Skeletal muscle satellite cell (primary cell): ENCODE data around the gene TAL2. TPM values are rescaled to one million over a fixed set of nuclear protein-coding genes. Genes with fewer than 3 reads are reported as not detected.

Source experiments
- H3K27me3 ChIP-seq: 2 replicates; pipeline ENCODE4 v1.7.0; 2013; ENCODE audit warnings: low read length; ENCODE audit not compliant: control insufficient read depth, insufficient read depth
- H3K36me3 ChIP-seq: 2 replicates; pipeline ENCODE4 v1.7.0; 2013; ENCODE audit warnings: mild to moderate bottlenecking, control low read depth, low read length; ENCODE audit not compliant: insufficient read depth
- H3K4me1 ChIP-seq: 2 replicates; pipeline ENCODE4 v1.7.0; 2013; ENCODE audit warnings: low read length; ENCODE audit not compliant: control insufficient read depth, insufficient read depth
- H3K4me2 ChIP-seq: 2 replicates; pipeline ENCODE4 v1.7.0; 2013; ENCODE audit warnings: mild to moderate bottlenecking, low read length
- H3K4me3 ChIP-seq: 2 replicates; pipeline ENCODE4 v1.7.0; 2013; ENCODE audit warnings: low read length
- H3K9ac ChIP-seq: 2 replicates; pipeline ENCODE4 v1.7.0; 2013; ENCODE audit warnings: mild to moderate bottlenecking, low read depth, low read length, moderate library complexity
- H3K9me3 ChIP-seq: replicated peaks from 2 replicates; pipeline ENCODE4 v1.7.0; 2013; ENCODE audit warnings: mild to moderate bottlenecking, control low read depth, low read length
- total RNA-seq: library from RNA; depleted of rRNA; stranded (reverse); fragments of >200 nt; gene quantifications from 2 replicates; pipeline ENCODE4 v1.2.3, GENCODE V29; 2012; rRNA removed

The TAL2 gene
- not detected in 2 replicates for total RNA-seq

DNA sequence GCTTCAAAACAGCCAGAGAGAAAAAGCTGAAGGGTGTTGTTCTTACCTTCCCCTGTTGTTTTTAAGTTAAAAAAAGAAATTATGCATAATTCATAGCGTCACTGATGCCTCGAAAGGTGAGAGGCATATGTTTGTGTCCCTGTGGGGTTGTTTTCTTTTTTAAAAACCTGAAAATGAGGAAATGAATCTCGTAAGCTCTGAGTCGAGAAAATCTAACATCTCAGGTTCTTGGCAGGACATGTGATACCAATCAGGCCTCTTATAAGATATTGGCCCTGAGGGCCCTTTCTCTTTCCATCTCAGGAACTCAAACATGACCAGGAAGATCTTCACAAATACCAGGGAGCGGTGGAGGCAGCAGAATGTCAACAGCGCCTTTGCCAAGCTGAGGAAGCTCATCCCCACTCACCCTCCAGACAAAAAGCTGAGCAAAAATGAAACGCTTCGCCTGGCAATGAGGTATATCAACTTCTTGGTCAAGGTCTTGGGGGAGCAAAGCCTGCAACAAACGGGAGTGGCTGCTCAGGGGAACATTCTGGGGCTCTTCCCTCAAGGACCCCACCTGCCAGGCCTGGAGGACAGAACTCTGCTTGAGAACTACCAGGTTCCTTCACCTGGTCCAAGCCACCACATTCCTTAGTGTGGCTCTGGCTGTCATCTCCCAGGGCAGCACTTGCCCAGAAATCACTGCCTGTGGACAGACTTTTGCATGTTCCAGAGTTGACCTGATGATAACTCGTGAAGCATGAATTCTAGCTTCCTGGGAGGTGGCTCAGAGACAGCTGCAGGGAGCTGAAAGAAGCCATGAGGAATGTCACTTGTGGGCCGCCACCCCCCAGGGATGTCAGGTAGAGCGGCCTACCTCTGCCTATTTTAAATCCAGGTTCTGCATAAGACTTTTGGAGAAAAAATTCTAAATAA lies at the start of gene TAL2:
Gene TAL2 (plus strand): TSS at position 274 of the 921 bp plus-strand sequence. CDS start 40 bp downstream, at position 314.
- peaks cover 10% of the 10 kb centered on the region for H3K27me3 ChIP-seq
- H3K4me1 ChIP-seq = no peaks in the 10 kb centered on the region
- H3K36me3 ChIP-seq = no peaks in the 10 kb centered on the region
- no peak within 1 kb of the TSS for H3K4me3 ChIP-seq
- no peaks in the 10 kb centered on the region for H3K9me3 ChIP-seq
- H3K9ac ChIP-seq = no peak within 1 kb of the TSS
- no peak within 1 kb of the TSS for H3K4me2 ChIP-seq

DNA sequence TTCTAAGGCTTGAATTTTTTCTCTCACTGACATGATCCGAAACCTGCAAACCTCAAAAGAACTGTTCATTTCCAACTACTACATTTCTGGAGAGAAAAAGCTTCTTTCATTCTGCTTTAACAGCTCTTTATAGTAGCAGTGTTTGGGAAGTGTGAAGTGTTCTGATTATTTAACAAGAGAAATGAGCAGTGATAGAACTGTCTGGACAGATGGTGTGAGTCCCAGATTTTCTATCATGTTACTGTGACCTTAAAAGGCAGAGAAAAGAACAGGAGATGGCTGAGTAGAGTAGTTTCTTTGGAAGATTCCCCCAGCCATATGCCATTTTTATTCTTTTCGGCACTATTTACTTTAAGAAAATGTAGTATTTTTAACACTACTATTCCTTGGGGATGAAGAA lies 41.3 kb upstream of the TAL2 start:
- Histone ChIP-seq H3K4me3 (no peak overlapping the region), H3K27me3 (no peaks in the 10 kb centered on the region), H3K4me1 (no peaks in the 10 kb centered on the region), H3K36me3 (peaks cover 5% of the 10 kb centered on the region), H3K4me2 (no peak overlapping the region), H3K9me3 (no peaks in the 10 kb centered on the region), H3K9ac (no peak overlapping the region)

GRCh38 chr9:105625088-105625487 lies 37.2 kb upstream of the TAL2 start:
- no peak overlapping the region for H3K4me2 ChIP-seq
- no peaks in the 10 kb centered on the region for H3K9me3 ChIP-seq
- H3K4me3 ChIP-seq = no peak overlapping the region
- H3K36me3 ChIP-seq = peaks cover 5% of the 10 kb centered on the region
- no peaks in the 10 kb centered on the region for H3K4me1 ChIP-seq
- no peaks in the 10 kb centered on the region for H3K27me3 ChIP-seq
- no peak overlapping the region for H3K9ac ChIP-seq

DNA sequence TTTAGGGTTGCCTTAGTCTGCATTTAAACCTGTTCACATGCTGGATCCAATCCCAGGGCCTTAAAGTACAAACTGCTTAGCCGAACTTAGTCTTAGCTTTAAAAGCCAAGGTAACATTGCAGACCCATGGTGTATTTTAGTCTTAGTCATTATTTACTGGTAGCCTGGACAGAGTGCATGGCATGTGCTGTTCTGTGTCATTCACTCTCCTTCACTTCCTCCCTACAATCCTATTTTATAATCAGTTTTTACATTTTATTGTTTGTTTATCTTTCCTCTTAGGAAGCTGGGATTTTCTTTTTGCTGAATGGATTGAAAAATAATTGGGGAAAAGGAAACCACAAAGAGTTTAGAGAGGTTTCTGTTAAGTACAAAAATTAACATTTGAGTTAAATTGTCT lies 29.4 kb upstream of the TAL2 start:
- Histone ChIP-seq H3K27me3 (no peaks in the 10 kb centered on the region), H3K4me3 (no peak overlapping the region), H3K36me3 (peaks cover 12% of the 10 kb centered on the region), H3K9me3 (no peaks in the 10 kb centered on the region), H3K9ac (no peak overlapping the region), H3K4me1 (no peaks in the 10 kb centered on the region), H3K4me2 (no peak overlapping the region)

DNA sequence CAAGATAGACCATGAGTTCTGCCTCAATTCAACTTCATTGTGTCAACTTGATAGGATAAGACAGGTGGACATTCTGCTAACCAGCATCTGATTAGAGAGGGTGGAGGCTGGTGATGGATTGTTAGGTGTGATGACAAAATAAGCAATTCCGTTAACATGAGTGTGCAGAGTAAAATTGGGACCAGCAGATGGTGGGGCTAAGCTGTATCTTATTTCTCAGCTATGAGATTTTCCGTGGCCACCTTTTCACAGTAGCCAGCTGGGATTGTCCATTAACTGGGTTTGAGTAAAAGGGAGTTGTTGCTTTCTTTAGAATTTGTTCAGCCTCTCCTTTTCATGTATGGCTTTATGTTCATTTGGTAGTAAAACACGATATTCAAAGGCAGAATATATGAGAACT lies 28.8 kb upstream of the TAL2 start:
- Histone ChIP-seq H3K4me3 (no peak overlapping the region), H3K4me1 (no peaks in the 10 kb centered on the region), H3K27me3 (no peaks in the 10 kb centered on the region), H3K36me3 (peaks cover 12% of the 10 kb centered on the region), H3K4me2 (no peak overlapping the region), H3K9me3 (no peaks in the 10 kb centered on the region), H3K9ac (no peak overlapping the region)

GRCh38 chr9:105636331-105636730 lies 25.9 kb upstream of the TAL2 start:
- Histone ChIP-seq H3K4me3 (no peak overlapping the region), H3K4me2 (no peak overlapping the region)

GRCh38 chr9:105637787-105638395 lies 24.4 kb upstream of the TAL2 start:
- no peak overlapping the region for H3K4me2 ChIP-seq
- H3K27me3 ChIP-seq = no peaks in the 10 kb centered on the region
- no peak overlapping the region for H3K9ac ChIP-seq
- no peaks in the 10 kb centered on the region for H3K4me1 ChIP-seq
- H3K36me3 ChIP-seq = peaks cover 12% of the 10 kb centered on the region
- no peak overlapping the region for H3K4me3 ChIP-seq
- H3K9me3 ChIP-seq = no peaks in the 10 kb centered on the region

More at GRCh38 chr9:105636331-105636730, 25.9 kb upstream of the TAL2 start:
- Histone ChIP-seq H3K4me1 (no peaks in the 10 kb centered on the region), H3K9me3 (no peaks in the 10 kb centered on the region), H3K9ac (no peak overlapping the region), H3K27me3 (no peaks in the 10 kb centered on the region), H3K36me3 (peaks cover 12% of the 10 kb centered on the region)

GRCh38 chr9:105639936-105640335 lies 22.3 kb upstream of the TAL2 start:
- H3K4me2 ChIP-seq = no peak overlapping the region
- no peaks in the 10 kb centered on the region for H3K9me3 ChIP-seq
- peaks cover 6% of the 10 kb centered on the region for H3K36me3 ChIP-seq
- no peaks in the 10 kb centered on the region for H3K27me3 ChIP-seq
- H3K9ac ChIP-seq = no peak overlapping the region
- no peak overlapping the region for H3K4me3 ChIP-seq
- H3K4me1 ChIP-seq = no peaks in the 10 kb centered on the region

- H3K9ac ChIP-seq = no peak overlapping the region
- H3K4me2 ChIP-seq = no peak overlapping the region
- H3K4me1 ChIP-seq = no peaks in the 10 kb centered on the region
- no peaks in the 10 kb centered on the region for H3K36me3 ChIP-seq
- no peaks in the 10 kb centered on the region for H3K9me3 ChIP-seq
- H3K27me3 ChIP-seq = no peaks in the 10 kb centered on the region
- H3K4me3 ChIP-seq = no peak overlapping the region
Measured at GRCh38 chr9:105643795-105644194, 18.5 kb upstream of the TAL2 start.

- H3K4me2 ChIP-seq = no peak overlapping the region
- no peaks in the 10 kb centered on the region for H3K27me3 ChIP-seq
- H3K36me3 ChIP-seq = no peaks in the 10 kb centered on the region
- no peak overlapping the region for H3K4me3 ChIP-seq
- H3K9ac ChIP-seq = no peak overlapping the region
- no peaks in the 10 kb centered on the region for H3K9me3 ChIP-seq
- H3K4me1 ChIP-seq = no peaks in the 10 kb centered on the region
Measured at GRCh38 chr9:105646879-105647594, 15.2 kb upstream of the TAL2 start.

DNA sequence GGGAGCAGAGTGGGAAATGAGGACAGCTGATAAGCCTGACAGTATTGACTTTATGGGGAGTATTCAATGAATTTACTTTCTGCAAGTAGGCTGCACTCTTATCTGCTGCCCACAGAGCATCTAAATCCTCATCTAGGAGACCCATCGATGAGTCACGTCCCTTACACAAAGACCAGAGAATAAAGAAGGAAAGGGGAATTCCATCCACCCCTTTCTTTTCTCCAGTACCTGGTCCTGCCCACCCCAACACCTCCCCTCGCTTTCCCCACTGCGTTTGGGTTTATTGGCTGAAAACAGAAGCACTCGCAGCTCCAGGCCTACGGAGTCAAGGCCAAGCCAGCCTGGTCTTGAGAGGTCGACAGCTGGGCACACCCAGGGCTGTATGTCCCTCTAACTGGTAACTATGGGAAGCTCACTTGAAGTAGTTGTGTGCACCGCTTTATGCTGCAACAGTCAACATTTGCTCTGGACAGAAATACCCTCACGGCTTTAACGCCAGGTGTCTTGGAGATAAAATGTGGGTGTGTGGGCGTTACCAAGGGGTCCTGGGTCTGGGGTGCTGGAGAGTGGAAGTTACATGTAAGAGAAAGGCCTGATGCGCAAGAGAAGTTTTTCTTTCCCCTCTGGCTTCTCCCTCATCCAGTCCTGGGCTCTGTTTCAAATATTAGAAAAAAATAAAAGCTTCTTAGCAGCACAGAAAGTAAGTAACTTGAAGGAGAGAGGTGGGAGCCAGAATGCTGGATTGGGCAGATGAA lies 14.5 kb upstream of the TAL2 start:
- H3K9ac ChIP-seq = no peak overlapping the region

More for the DNA sequence above, 14.5 kb upstream of the TAL2 start:
- H3K4me2 ChIP-seq = no peak overlapping the region
- no peaks in the 10 kb centered on the region for H3K36me3 ChIP-seq
- H3K9me3 ChIP-seq = no peaks in the 10 kb centered on the region
- no peaks in the 10 kb centered on the region for H3K27me3 ChIP-seq
- no peak overlapping the region for H3K4me3 ChIP-seq
- no peaks in the 10 kb centered on the region for H3K4me1 ChIP-seq
